Trophoblast cell (in vitro differentiated cells and primary cell): ENCODE results near the gene KCNIP3.

Experiments
- DNase-seq, 2 donors: peaks; one replicate each; pipeline ENCODE4 v3.0.0-alpha.2; 2016
- H2AFZ ChIP-seq: 2 replicates; pipeline ENCODE4 v1.6.1; 2013; ENCODE audit warnings: low read length, moderate library complexity, mild to moderate bottlenecking; ENCODE audit not compliant: insufficient read depth, poor library complexity
- H2AK5ac ChIP-seq: 2 replicates; pipeline ENCODE4 v1.6.1; 2013; ENCODE audit warnings: mild to moderate bottlenecking, low read length
- H2BK120ac ChIP-seq: 2 replicates; pipeline ENCODE4 v1.6.1; 2013; ENCODE audit warnings: low read length, mild to moderate bottlenecking, moderate library complexity; ENCODE audit not compliant: insufficient read depth, poor library complexity
- H2BK12ac ChIP-seq: 2 replicates; pipeline ENCODE4 v1.6.1; 2013; ENCODE audit warnings: mild to moderate bottlenecking, low read length, moderate library complexity
- H2BK5ac ChIP-seq: 2 replicates; pipeline ENCODE4 v1.6.1; 2013; ENCODE audit warnings: low read length, low read depth, moderate library complexity, mild to moderate bottlenecking; ENCODE audit not compliant: poor library complexity
- H3K14ac ChIP-seq: 2 replicates; pipeline ENCODE4 v1.6.1; 2013; ENCODE audit warnings: mild to moderate bottlenecking, low read length
- H3K18ac ChIP-seq: 2 replicates; pipeline ENCODE4 v1.6.1; 2013; ENCODE audit warnings: mild to moderate bottlenecking, low read length
- H3K23ac ChIP-seq: 2 replicates; pipeline ENCODE4 v1.6.1; 2013; ENCODE audit warnings: low read length
- H3K27ac ChIP-seq: 2 replicates; pipeline ENCODE4 v1.5.1; 2013; ENCODE audit warnings: low read depth, mild to moderate bottlenecking, inconsistent platforms, low read length, moderate library complexity
- H3K27me3 ChIP-seq: 2 replicates; pipeline ENCODE4 v1.6.1; 2013; ENCODE audit warnings: inconsistent platforms, mild to moderate bottlenecking, low read length, moderate library complexity; ENCODE audit not compliant: insufficient read depth
- H3K36me3 ChIP-seq, 2 experiments: 1 replicate in 1 of 2; 2 replicates in 1 of 2; pipeline ENCODE4 v1.6.1; 2013; ENCODE audit warnings: low read length in 2 of 2, mild to moderate bottlenecking in 2 of 2, moderate library complexity in 1 of 2; ENCODE audit not compliant: insufficient read depth in 2 of 2, control insufficient read depth in 1 of 2
- H3K4ac ChIP-seq: 2 replicates; pipeline ENCODE4 v1.6.1; 2013; ENCODE audit warnings: low read depth, mild to moderate bottlenecking, low read length, moderate library complexity
- H3K4me1 ChIP-seq, 2 experiments: 1 replicate in 1 of 2; 2 replicates in 1 of 2; pipeline ENCODE4 v1.6.1; 2013; ENCODE audit warnings: low read length in 2 of 2, mild to moderate bottlenecking in 2 of 2, moderate library complexity in 1 of 2; ENCODE audit not compliant: insufficient read depth in 2 of 2, control insufficient read depth in 1 of 2
- H3K4me2 ChIP-seq: 2 replicates; pipeline ENCODE4 v1.6.1; 2013; ENCODE audit warnings: inconsistent platforms, mild to moderate bottlenecking, low read length, moderate library complexity
- H3K4me3 ChIP-seq: 2 replicates; pipeline ENCODE4 v1.5.1; 2013; ENCODE audit warnings: mild to moderate bottlenecking, low read depth, low read length, inconsistent platforms
- H3K79me1 ChIP-seq: one replicate; pipeline ENCODE4 v1.6.1; 2013; ENCODE audit warnings: low read length
- H3K79me2 ChIP-seq: 2 replicates; pipeline ENCODE4 v1.6.1; 2013; ENCODE audit warnings: low read length, mild to moderate bottlenecking; ENCODE audit not compliant: control insufficient read depth, insufficient read depth, poor library complexity
- H3K9ac ChIP-seq: 2 replicates; pipeline ENCODE4 v1.6.1; 2013; ENCODE audit warnings: mild to moderate bottlenecking, low read length
- H3K9me3 ChIP-seq: 2 replicates; pipeline ENCODE4 v1.6.1; 2013; ENCODE audit warnings: low read depth, mild to moderate bottlenecking, control low read depth, inconsistent platforms, low read length; ENCODE audit not compliant: insufficient read depth
- H4K12ac ChIP-seq: 2 replicates; pipeline ENCODE4 v1.6.1; 2013; ENCODE audit warnings: low read depth, mild to moderate bottlenecking, low read length, moderate library complexity
- H4K8ac ChIP-seq: 2 replicates; pipeline ENCODE4 v1.6.1; 2013; ENCODE audit warnings: low read depth, mild to moderate bottlenecking, low read length, moderate library complexity
- H4K91ac ChIP-seq: one replicate; pipeline ENCODE4 v1.6.1; 2013; ENCODE audit warnings: low read depth, mild to moderate bottlenecking, low read length, moderate library complexity
- WGBS: extraction: QIAGEN DNeasy Blood & Tissue Kit; methylation state at CpG from one replicate; pipeline ENCODE4 v1.1.7; 2013; ENCODE audit warnings: missing lambda C conversion rate; ENCODE audit not compliant: insufficient read length, insufficient coverage; ENCODE audit errors: extremely low coverage; 5-methylcytosine and 5-hydroxymethylcytosine counted together

The KCNIP3 gene

GRCh38 chr2:95287336-95287735 lies 9.8 kb upstream of the KCNIP3 start:
- H3K23ac ChIP-seq: no peak overlapping the region
- no peaks in the 10 kb centered on the region for H3K27me3 ChIP-seq
- peaks cover under 1 to 1% of the 10 kb centered on the region in 2 experiments for H3K4me1 ChIP-seq
- no CpG with 5 or more reads among the region's 8 CpGs for WGBS
- H2AFZ ChIP-seq: no peak overlapping the region
- H2BK5ac ChIP-seq: no peak overlapping the region
- H2BK12ac ChIP-seq: no peak overlapping the region
- no peak overlapping the region for H3K4me3 ChIP-seq
- DNase-seq: no peak
- no peak overlapping the region for H4K12ac ChIP-seq
- no peak overlapping the region for H2BK120ac ChIP-seq
- no peak overlapping the region for H3K4me2 ChIP-seq
- no peak overlapping the region for H4K8ac ChIP-seq
- H3K79me1 ChIP-seq: no peaks in the 10 kb centered on the region
- no peak overlapping the region for H2AK5ac ChIP-seq
- no peak overlapping the region for H3K14ac ChIP-seq
- no peak overlapping the region for H3K9ac ChIP-seq
- no peak overlapping the region for H4K91ac ChIP-seq
- peaks cover 6% of the 10 kb centered on the region for H3K9me3 ChIP-seq
- no peak overlapping the region for H3K18ac ChIP-seq
- peaks cover 0 to 3% of the 10 kb centered on the region in 2 experiments for H3K36me3 ChIP-seq
- no peak overlapping the region for H3K4ac ChIP-seq
- no peaks in the 10 kb centered on the region for H3K79me2 ChIP-seq
- H3K27ac ChIP-seq: no peak overlapping the region

- H2BK12ac ChIP-seq: no peak overlapping the region
- no peaks in the 10 kb centered on the region for H3K79me1 ChIP-seq
- H3K4me1 ChIP-seq: peaks cover 4 to 6% of the 10 kb centered on the region in 2 experiments
- no peak overlapping the region for H3K27ac ChIP-seq
- H3K4ac ChIP-seq: no peak overlapping the region
- H3K4me2 ChIP-seq: no peak overlapping the region
- no peak for DNase-seq
- H4K12ac ChIP-seq: no peak overlapping the region
- H3K79me2 ChIP-seq: no peaks in the 10 kb centered on the region
- H4K8ac ChIP-seq: no peak overlapping the region
- H2AFZ ChIP-seq: no peak overlapping the region
- peak overlapping the region; percentile 1 for H3K9ac ChIP-seq
- no peak overlapping the region for H2AK5ac ChIP-seq
- no peak overlapping the region for H4K91ac ChIP-seq
- H2BK5ac ChIP-seq: no peak overlapping the region
- peaks cover 8% of the 10 kb centered on the region for H3K9me3 ChIP-seq
- no peak overlapping the region for H3K23ac ChIP-seq
- H3K36me3 ChIP-seq: peaks cover 0 to 3% of the 10 kb centered on the region in 2 experiments
- H3K4me3 ChIP-seq: peak overlapping the region; percentile 52
- no CpG with 5 or more reads among the region's 5 CpGs for WGBS
- H2BK120ac ChIP-seq: no peak overlapping the region
- H3K14ac ChIP-seq: no peak overlapping the region
- no peaks in the 10 kb centered on the region for H3K27me3 ChIP-seq
- H3K18ac ChIP-seq: no peak overlapping the region
These were observed 9.3 kb upstream of the KCNIP3 start for GRCh38 chr2:95287806-95288205.

GRCh38 chr2:95289253-95289652 lies 7.9 kb upstream of the KCNIP3 start:
- no peak overlapping the region for H3K14ac ChIP-seq
- no peak overlapping the region for H4K12ac ChIP-seq
- no peak for DNase-seq
- peaks cover 8 to 11% of the 10 kb centered on the region in 2 experiments for H3K4me1 ChIP-seq
- no peak overlapping the region for H3K9ac ChIP-seq
- H3K4me3 ChIP-seq: peak overlapping the region; percentile 7
- no peak overlapping the region for H3K27ac ChIP-seq
- H2AFZ ChIP-seq: no peak overlapping the region
- no peak overlapping the region for H3K4ac ChIP-seq
- H3K27me3 ChIP-seq: no peaks in the 10 kb centered on the region
- no peak overlapping the region for H4K8ac ChIP-seq
- H3K9me3 ChIP-seq: peaks cover 11% of the 10 kb centered on the region
- H3K18ac ChIP-seq: no peak overlapping the region
- no peak overlapping the region for H2BK12ac ChIP-seq
- H2AK5ac ChIP-seq: no peak overlapping the region
- H4K91ac ChIP-seq: no peak overlapping the region
- no peak overlapping the region for H2BK5ac ChIP-seq
- H3K79me1 ChIP-seq: no peaks in the 10 kb centered on the region
- WGBS: no CpG with 5 or more reads among the region's 7 CpGs
- H3K23ac ChIP-seq: no peak overlapping the region
- no peaks in the 10 kb centered on the region for H3K79me2 ChIP-seq
- no peak overlapping the region for H3K4me2 ChIP-seq
- H3K36me3 ChIP-seq: peaks cover 0 to 3% of the 10 kb centered on the region in 2 experiments
- H2BK120ac ChIP-seq: no peak overlapping the region

- Histone ChIP-seq H3K18ac (no peak overlapping the region), H3K23ac (no peak overlapping the region), H3K27me3 (no peaks in the 10 kb centered on the region), H4K12ac (no peak overlapping the region), H3K36me3 (peaks cover 0 to 3% of the 10 kb centered on the region in 2 experiments), H3K4me3 (no peak overlapping the region), H3K79me1 (no peaks in the 10 kb centered on the region), H4K91ac (no peak overlapping the region), H3K27ac (no peak overlapping the region), H2BK5ac (no peak overlapping the region), H3K4me1 (peaks cover 8 to 11% of the 10 kb centered on the region in 2 experiments), H2BK12ac (no peak overlapping the region), H3K9me3 (peaks cover 11% of the 10 kb centered on the region), H2AK5ac (no peak overlapping the region), H3K79me2 (no peaks in the 10 kb centered on the region), H3K4me2 (no peak overlapping the region), H3K4ac (no peak overlapping the region), H3K14ac (no peak overlapping the region), H2BK120ac (no peak overlapping the region), H2AFZ (no peak overlapping the region), H4K8ac (no peak overlapping the region), H3K9ac (no peak overlapping the region)
- DNase-seq: no peak
These were observed 5.9 kb upstream of the KCNIP3 start for GRCh38 chr2:95291222-95291621.
